Activated CD4-positive, alpha-beta memory T cell treated with anti-CD3 and anti-CD28 coated beads for 36 hours (primary cell): Measurements from ENCODE around the gene HRNR. TPM values are rescaled to one million over a fixed set of nuclear protein-coding genes. Genes with fewer than 3 reads are reported as not detected.
"Not testable (repeated sequence)": the region's sequence is repeated elsewhere in the genome, so short reads cannot be mapped to it uniquely, and the experiment has no call there.

Source experiments
- CTCF ChIA-PET: fragments of 350-600 bp; sonication (Branson Sonifier 250); formaldehyde crosslinking; loops from one replicate; lab custom pipeline; 2021; ENCODE audit warnings: antibody characterized with exemption, inconsistent platforms; lab: Charles Lee
- POLR2A ChIA-PET: fragments of 350-600 bp; sonication (Branson Sonifier 250); formaldehyde crosslinking; loops from one replicate; lab custom pipeline; 2021; ENCODE audit warnings: antibody characterized with exemption; lab: Charles Lee
- DNase-seq: peaks from one replicate; pipeline ENCODE4 v3.0.0-alpha.2; 2020
- H3K27ac Mint-ChIP-seq: one replicate; pipeline ENCODE4 v1.8.0; 2021; ENCODE audit warnings: mixed read lengths
- H3K27me3 Mint-ChIP-seq: one replicate; pipeline ENCODE4 v1.8.0; 2021; ENCODE audit warnings: mixed read lengths
- H3K36me3 Mint-ChIP-seq: one replicate; pipeline ENCODE4 v1.8.0; 2021; ENCODE audit warnings: mixed read lengths
- H3K4me1 Mint-ChIP-seq: one replicate; pipeline ENCODE4 v1.8.0; 2021; ENCODE audit warnings: low read depth, mixed read lengths
- H3K4me3 Mint-ChIP-seq: one replicate; pipeline ENCODE4 v1.8.0; 2021; ENCODE audit warnings: mild to moderate bottlenecking, mixed read lengths
- H3K9me3 Mint-ChIP-seq: one replicate; pipeline ENCODE4 v1.8.0; 2021; ENCODE audit warnings: mixed read lengths
- intact Hi-C: fragments of 100-400 bp; cut with micrococcal nuclease; formaldehyde crosslinking; loops from one replicate; pipeline ENCODE4 v1.15.1; 2023
- total RNA-seq, 2 experiments: library from RNA; stranded (reverse); gene quantifications; one replicate each; pipeline ENCODE4 v1.2.3, GENCODE V29; 2021

HRNR gene
- total RNA-seq = not detected

- no peak within 1 kb of the TSS for H3K4me3 Mint-ChIP-seq
- no peaks in the 10 kb centered on the region for H3K4me1 Mint-ChIP-seq
- H3K36me3 Mint-ChIP-seq = no peaks in the 10 kb centered on the region
- intact Hi-C loops = no loop called here
- ChIA-PET POLR2A (no interaction called here), CTCF (interaction anchor here (0.5 kb wide), 1 partner anchor 856 kb away, joined by 3 read pairs; no protein-coding TSS in a partner anchor)
- no peaks in the 10 kb centered on the region for H3K9me3 Mint-ChIP-seq
- peaks cover 19% of the 10 kb centered on the region for H3K27me3 Mint-ChIP-seq
- no peak within 1 kb of the TSS for H3K27ac Mint-ChIP-seq
- no peak for DNase-seq
These were observed at the start of gene HRNR for GRCh38 chr1:152224093-152224492. Gene HRNR, minus strand, starts transcription at chr1:152224193. Its CDS starts 940 bp downstream, at chr1:152223253.

- CTCF ChIA-PET, H3K36me3 Mint-ChIP-seq, H3K9me3 Mint-ChIP-seq, H3K4me1 Mint-ChIP-seq, intact Hi-C loops, DNase-seq, H3K4me3 Mint-ChIP-seq, H3K27me3 Mint-ChIP-seq, POLR2A ChIA-PET, H3K27ac Mint-ChIP-seq: not testable (repeated sequence)
These were observed 32.4 kb upstream of the HRNR start for GRCh38 chr1:152256394-152256793.

- Mint-ChIP-seq H3K4me1 (no peaks in the 10 kb centered on the region), H3K36me3 (no peaks in the 10 kb centered on the region), H3K27ac (no peak overlapping the region), H3K4me3 (no peak overlapping the region), H3K27me3 (peaks cover 6% of the 10 kb centered on the region), H3K9me3 (no peaks in the 10 kb centered on the region)
- no peak for DNase-seq
- CTCF ChIA-PET = interaction anchor here (1.5 kb wide), 1 partner anchor 96 kb away, joined by 4 read pairs; no protein-coding TSS in a partner anchor
- POLR2A ChIA-PET = interaction anchor here (0.9 kb wide), 1 partner anchor 253 kb away, joined by 3 read pairs; no protein-coding TSS in a partner anchor
- intact Hi-C loops = no loop called here
These were observed 28.2 kb upstream of the HRNR start for GRCh38 chr1:152252157-152252556.

GRCh38 chr1:152251391-152251790, 27.4 kb upstream of the HRNR start:
- CTCF ChIA-PET = interaction anchor here (1.5 kb wide), 1 partner anchor 96 kb away, joined by 4 read pairs; no protein-coding TSS in a partner anchor

DNA sequence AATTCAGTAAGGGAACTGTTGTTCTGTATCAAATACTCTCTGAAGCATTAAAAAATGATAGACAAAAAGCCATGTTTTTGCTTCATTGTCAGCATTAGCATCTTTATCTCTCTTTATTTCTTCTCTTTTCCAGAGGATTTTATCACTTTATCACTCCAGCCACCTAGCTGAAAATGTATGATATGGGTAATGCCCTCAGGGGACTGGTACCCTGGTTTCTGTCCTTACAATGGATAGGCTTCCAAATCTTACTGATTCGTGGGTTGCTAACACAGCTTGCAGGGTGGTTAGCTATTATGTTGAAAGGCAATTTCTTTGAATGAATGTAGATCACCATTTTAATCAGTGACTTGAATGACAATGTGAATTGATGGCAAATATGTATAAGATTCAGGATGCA, 23.3 kb upstream of the HRNR start:
- H3K9me3 Mint-ChIP-seq = no peaks in the 10 kb centered on the region

More at GRCh38 chr1:152251391-152251790, 27.4 kb upstream of the HRNR start:
- Mint-ChIP-seq H3K4me1 (no peaks in the 10 kb centered on the region), H3K27me3 (peaks cover 6% of the 10 kb centered on the region), H3K4me3 (no peak overlapping the region), H3K9me3 (no peaks in the 10 kb centered on the region), H3K36me3 (no peaks in the 10 kb centered on the region), H3K27ac (no peak overlapping the region)
- POLR2A ChIA-PET = no interaction called here
- intact Hi-C loops = no loop called here
- no peak for DNase-seq

DNA sequence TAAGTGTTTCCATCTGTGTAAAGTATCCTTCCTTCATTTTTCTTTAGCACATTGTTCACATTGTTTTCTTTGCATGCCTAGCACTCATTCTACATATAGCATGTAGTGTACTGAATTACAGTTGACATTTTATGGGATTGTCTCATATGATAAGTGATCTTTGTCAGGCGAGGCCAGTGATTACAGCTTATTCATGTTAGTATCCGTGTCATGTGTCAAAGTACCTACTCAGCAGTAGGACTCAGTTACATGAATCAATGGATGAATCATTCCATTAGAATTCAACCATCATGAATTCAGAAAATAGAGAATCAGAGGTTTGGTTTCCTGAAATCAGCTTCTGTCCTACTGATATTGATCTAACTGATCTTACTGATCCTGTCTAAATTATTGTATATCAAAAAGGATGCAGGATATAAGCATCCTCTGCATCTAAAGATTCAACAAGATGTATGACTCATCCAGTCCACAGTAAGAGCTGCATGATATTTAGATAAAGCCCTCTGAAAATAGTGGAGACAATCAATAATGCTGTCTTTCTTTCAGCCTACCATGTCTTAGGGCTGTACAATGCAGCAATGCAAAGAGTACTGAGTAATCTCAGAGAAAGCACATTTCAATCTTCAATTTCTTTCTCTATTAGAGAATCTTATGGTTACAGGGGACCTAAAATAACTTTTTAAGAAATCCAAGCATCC, 20.7 kb upstream of the HRNR start:
- H3K27me3 Mint-ChIP-seq = peaks cover 14% of the 10 kb centered on the region
- POLR2A ChIA-PET = no interaction called here
- intact Hi-C loops = no loop called here

More for the DNA sequence above, 23.3 kb upstream of the HRNR start:
- intact Hi-C loops = no loop called here
- ChIA-PET CTCF (no interaction called here), POLR2A (no interaction called here)
- Mint-ChIP-seq H3K27ac (no peak overlapping the region), H3K36me3 (no peaks in the 10 kb centered on the region), H3K4me1 (no peaks in the 10 kb centered on the region), H3K27me3 (peaks cover 5% of the 10 kb centered on the region), H3K4me3 (no peak overlapping the region)
- no peak for DNase-seq

DNA sequence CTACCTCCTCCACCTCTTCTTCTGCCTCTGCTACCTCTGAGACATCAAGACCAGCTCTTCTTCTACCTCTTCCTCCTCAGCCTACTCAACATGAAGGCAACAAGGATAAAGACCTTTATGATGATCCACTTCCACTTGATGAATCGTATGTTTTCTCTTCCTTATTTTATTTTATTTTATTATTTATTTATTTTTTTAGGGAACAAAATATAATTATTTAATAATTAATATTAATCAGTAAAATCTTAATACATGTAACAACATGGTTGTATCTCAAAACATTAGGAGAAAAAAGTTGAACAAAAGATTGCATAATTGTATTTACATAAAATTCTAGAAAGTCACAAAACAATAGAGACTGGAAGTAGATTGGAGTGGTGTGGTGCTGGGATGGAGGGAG, 13.1 kb upstream of the HRNR start:
- DNase-seq = no peak
- Mint-ChIP-seq H3K9me3 (peaks cover 2% of the 10 kb centered on the region), H3K27me3 (peaks cover 32% of the 10 kb centered on the region), H3K4me1 (no peaks in the 10 kb centered on the region), H3K36me3 (no peaks in the 10 kb centered on the region), H3K27ac (no peak overlapping the region), H3K4me3 (no peak overlapping the region)
- ChIA-PET POLR2A (no interaction called here), CTCF (no interaction called here)
- intact Hi-C loops = no loop called here

More for the DNA sequence above, 20.7 kb upstream of the HRNR start:
- H3K4me1 Mint-ChIP-seq = no peaks in the 10 kb centered on the region
- CTCF ChIA-PET = no interaction called here
- H3K27ac Mint-ChIP-seq = no peak overlapping the region
- DNase-seq = no peak
- H3K9me3 Mint-ChIP-seq = no peaks in the 10 kb centered on the region
- H3K4me3 Mint-ChIP-seq = no peak overlapping the region
- no peaks in the 10 kb centered on the region for H3K36me3 Mint-ChIP-seq

- no peak for DNase-seq
- POLR2A ChIA-PET = no interaction called here
These were observed 4.8 kb upstream of the HRNR start for GRCh38 chr1:152228831-152229230.

GRCh38 chr1:152227310-152227928, 3.4 kb upstream of the HRNR start:
- no peak overlapping the region for H3K27ac Mint-ChIP-seq
- intact Hi-C loops = no loop called here
- no peaks in the 10 kb centered on the region for H3K4me1 Mint-ChIP-seq
- DNase-seq = no peak
- no peaks in the 10 kb centered on the region for H3K36me3 Mint-ChIP-seq
- H3K27me3 Mint-ChIP-seq = peaks cover 16% of the 10 kb centered on the region
- CTCF ChIA-PET = interaction anchor here (1.1 kb wide), 1 partner anchor 231 kb away, joined by 3 read pairs; no protein-coding TSS in a partner anchor
- POLR2A ChIA-PET = no interaction called here
- H3K9me3 Mint-ChIP-seq = no peaks in the 10 kb centered on the region
- H3K4me3 Mint-ChIP-seq = no peak overlapping the region

More at GRCh38 chr1:152228831-152229230, 4.8 kb upstream of the HRNR start:
- H3K27ac Mint-ChIP-seq = no peak overlapping the region
- H3K9me3 Mint-ChIP-seq = no peaks in the 10 kb centered on the region
- CTCF ChIA-PET = no interaction called here
- no peaks in the 10 kb centered on the region for H3K36me3 Mint-ChIP-seq
- intact Hi-C loops = no loop called here
- no peaks in the 10 kb centered on the region for H3K4me1 Mint-ChIP-seq
- no peak overlapping the region for H3K4me3 Mint-ChIP-seq
- H3K27me3 Mint-ChIP-seq = peaks cover 20% of the 10 kb centered on the region

- ChIA-PET POLR2A (no interaction called here), CTCF (no interaction called here)
- Mint-ChIP-seq H3K4me3 (no peak overlapping the region), H3K4me1 (no peaks in the 10 kb centered on the region), H3K36me3 (no peaks in the 10 kb centered on the region), H3K27me3 (peaks cover 21% of the 10 kb centered on the region), H3K27ac (no peak overlapping the region), H3K9me3 (no peaks in the 10 kb centered on the region)
- DNase-seq = no peak
- intact Hi-C loops = no loop called here
These were observed 1.7 kb upstream of the HRNR start for GRCh38 chr1:152225678-152226077.

DNA sequence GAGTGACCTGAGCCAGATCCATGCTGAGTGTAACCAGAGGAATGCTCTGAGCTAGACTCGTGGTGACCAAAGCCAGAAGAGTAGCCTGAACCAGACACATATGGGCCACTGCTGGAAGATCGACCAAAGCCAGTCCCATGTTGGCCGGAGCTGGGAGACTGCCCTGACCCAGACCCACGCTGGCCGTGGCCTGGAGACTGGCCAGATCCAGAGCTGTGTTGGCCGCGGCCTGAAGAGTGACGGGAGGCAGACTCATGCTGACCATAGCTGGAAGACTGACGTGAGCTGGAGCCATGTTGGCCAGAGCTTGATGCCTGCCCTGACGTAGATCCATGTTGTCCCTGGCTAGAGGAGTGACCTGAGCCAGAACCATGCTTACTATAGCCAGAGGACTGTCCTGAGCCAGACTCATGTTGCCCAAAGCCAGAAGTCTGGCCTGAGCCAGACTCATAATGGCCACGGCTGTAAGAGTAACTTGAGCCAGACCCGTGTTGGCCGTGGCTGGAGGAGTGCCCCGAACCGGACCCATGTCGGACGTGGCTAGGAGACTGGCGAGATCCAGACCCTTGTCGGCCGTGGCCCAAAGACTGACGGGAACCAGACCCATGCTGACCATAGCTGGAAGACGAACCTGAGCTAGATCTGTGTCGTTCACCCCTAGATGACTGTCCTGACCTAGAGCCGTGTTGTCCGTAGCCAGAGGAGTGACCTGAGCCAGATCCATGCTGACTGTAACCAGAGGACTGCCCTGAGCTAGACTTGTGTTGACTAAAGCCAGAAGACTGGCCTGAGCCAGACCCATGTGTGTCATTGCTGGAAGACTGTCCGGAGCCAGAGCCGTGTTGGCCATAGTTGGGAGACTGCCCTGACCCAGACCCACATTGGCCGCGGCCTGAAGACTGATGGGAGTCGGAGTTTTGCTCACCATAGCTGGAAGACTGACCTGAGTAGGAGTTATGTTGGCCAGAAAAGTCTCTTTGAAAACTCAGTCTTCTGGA, 3.5 kb downstream of the HRNR start:
- ChIA-PET POLR2A (interaction anchor here (0.6 kb wide), 1 partner anchor 148 kb away, joined by 3 read pairs; no protein-coding TSS in a partner anchor), CTCF (interaction anchor here (0.7 to 1.0 kb wide), 2 partner anchors 32 to 238 kb away, joined by 3 read pairs; no protein-coding TSS in a partner anchor)
- no peak for DNase-seq
- Mint-ChIP-seq H3K36me3 (no peaks in the 10 kb centered on the region), H3K9me3 (no peaks in the 10 kb centered on the region), H3K4me3 (no peak overlapping the region), H3K27me3 (peaks cover 7% of the 10 kb centered on the region), H3K4me1 (no peaks in the 10 kb centered on the region), H3K27ac (no peak overlapping the region)
- intact Hi-C loops = no loop called here
